GM06990 (cell line): ENCODE data around the gene HBE1.

ENCODE experiments used
- DNase-seq: peaks from one replicate; pipeline ENCODE4 v3.0.0-alpha.2; 2011; ENCODE audit not compliant: insufficient read length; ENCODE audit errors: extremely low read depth
- H3K27me3 ChIP-seq: replicated peaks from 2 replicates; pipeline ENCODE4 v1.6.0; 2011; ENCODE audit warnings: low read length; ENCODE audit not compliant: control insufficient read depth, insufficient read depth
- H3K36me3 ChIP-seq: 2 replicates; pipeline ENCODE4 v1.5.1; 2011; ENCODE audit warnings: low read length; ENCODE audit not compliant: control insufficient read depth, insufficient read depth
- H3K4me3 ChIP-seq: replicated peaks from 2 replicates; pipeline ENCODE4 v1.5.1; 2011; ENCODE audit warnings: low read depth, mild to moderate bottlenecking, control low read depth, low read length
- TF ChIP-seq, protein P1 (sequence below): IDR thresholded peaks from 2 replicates; pipeline ENCODE4 v1.5.1; 2011; ENCODE audit warnings: low read length, control low read depth, mild to moderate bottlenecking, inconsistent platforms; ENCODE audit not compliant: insufficient read depth, poor library complexity, severe bottlenecking

HBE1 gene

DNA sequence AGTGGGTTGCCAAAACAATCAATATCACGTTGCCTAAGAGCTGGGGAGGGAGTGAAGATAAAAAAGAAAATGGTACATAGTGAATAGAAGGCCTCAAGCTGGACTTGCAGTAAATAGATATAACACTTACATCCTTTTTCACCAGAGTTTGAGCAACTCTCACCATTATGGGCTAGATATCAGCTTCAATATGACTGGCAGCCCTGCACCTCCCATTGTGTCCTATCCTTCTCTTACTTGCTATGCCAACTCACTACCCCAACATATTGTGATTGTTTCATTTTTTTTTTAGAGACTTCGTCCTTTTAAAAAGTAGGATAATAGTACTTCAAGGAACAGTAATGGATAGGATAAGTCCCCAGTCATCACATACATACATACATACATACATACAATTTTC, 27.5 kb downstream of the HBE1 start:
- Histone ChIP-seq H3K36me3 (no peaks in the 10 kb centered on the region), H3K27me3 (no peaks in the 10 kb centered on the region), H3K4me3 (no peak overlapping the region)
- DNase-seq = no peak
- TF ChIP-seq, protein P1, sequence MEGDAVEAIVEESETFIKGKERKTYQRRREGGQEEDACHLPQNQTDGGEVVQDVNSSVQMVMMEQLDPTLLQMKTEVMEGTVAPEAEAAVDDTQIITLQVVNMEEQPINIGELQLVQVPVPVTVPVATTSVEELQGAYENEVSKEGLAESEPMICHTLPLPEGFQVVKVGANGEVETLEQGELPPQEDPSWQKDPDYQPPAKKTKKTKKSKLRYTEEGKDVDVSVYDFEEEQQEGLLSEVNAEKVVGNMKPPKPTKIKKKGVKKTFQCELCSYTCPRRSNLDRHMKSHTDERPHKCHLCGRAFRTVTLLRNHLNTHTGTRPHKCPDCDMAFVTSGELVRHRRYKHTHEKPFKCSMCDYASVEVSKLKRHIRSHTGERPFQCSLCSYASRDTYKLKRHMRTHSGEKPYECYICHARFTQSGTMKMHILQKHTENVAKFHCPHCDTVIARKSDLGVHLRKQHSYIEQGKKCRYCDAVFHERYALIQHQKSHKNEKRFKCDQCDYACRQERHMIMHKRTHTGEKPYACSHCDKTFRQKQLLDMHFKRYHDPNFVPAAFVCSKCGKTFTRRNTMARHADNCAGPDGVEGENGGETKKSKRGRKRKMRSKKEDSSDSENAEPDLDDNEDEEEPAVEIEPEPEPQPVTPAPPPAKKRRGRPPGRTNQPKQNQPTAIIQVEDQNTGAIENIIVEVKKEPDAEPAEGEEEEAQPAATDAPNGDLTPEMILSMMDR = no peak

DNA sequence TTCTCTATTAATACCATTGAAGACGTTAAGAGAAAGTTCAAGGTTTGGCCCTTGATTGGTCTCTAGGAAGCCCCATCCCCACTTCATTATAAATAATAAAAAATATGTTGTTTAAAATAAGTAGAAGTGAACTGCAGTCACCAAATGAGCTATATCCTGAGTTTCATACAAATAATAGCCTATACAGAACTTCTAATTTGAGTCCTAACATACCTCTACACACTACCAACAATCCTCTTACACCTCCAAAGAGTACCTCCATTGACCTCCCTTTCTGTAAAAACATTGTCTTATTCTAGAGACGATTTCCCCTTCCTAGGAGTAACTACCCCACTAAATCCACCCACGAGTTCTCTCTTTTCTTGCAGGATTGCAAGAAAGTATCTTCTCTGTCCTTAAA, 28.3 kb downstream of the HBE1 start:
- no peaks in the 10 kb centered on the region for H3K36me3 ChIP-seq
- TF ChIP-seq, protein P1 = no peak
- H3K4me3 ChIP-seq = no peak overlapping the region
- DNase-seq = no peak
- H3K27me3 ChIP-seq = no peaks in the 10 kb centered on the region

DNA sequence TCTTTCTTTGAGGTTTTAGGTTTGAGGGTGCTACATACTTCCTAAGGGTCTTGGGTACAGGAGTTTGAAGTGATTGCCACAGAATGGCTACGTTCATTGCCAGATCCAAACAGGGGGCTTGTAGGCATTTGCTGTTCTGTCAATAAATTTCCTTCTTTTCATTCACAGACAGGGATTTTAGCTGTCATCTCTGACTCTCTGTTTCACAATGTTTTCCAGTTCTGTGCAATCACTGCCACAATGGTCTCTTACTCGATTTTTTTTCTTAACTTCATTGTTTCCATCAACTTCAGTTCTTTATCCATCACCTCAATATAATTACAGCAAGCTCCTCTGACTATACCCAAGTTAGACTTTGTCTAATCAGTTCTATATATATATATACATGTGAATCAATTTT, 29.3 kb downstream of the HBE1 start:
- H3K4me3 ChIP-seq = no peak overlapping the region
- TF ChIP-seq, protein P1 = no peak
- DNase-seq = no peak
- H3K36me3 ChIP-seq = no peaks in the 10 kb centered on the region
- H3K27me3 ChIP-seq = no peaks in the 10 kb centered on the region

DNA sequence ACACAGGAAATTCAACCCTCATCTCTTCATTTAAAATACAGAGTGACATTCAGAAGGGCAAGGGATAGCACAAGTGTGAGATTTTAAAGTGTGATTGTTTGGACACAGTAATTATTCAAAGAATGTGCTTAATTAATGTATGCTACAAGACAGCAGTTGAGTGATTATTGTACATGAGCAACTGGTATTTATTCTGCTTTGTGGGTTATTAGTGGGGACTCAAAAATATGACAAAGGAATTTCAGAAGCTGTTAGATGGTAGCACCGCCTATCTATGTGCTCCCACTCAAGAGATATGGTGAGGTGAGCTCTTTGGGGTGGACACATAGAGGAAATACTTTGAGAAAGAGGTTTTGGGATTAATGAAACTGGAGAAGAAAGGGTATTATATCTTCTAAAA, 29.7 kb downstream of the HBE1 start:
- Histone ChIP-seq H3K4me3 (no peak overlapping the region), H3K36me3 (no peaks in the 10 kb centered on the region), H3K27me3 (no peaks in the 10 kb centered on the region)
- DNase-seq = no peak
- TF ChIP-seq, protein P1 = no peak

DNA sequence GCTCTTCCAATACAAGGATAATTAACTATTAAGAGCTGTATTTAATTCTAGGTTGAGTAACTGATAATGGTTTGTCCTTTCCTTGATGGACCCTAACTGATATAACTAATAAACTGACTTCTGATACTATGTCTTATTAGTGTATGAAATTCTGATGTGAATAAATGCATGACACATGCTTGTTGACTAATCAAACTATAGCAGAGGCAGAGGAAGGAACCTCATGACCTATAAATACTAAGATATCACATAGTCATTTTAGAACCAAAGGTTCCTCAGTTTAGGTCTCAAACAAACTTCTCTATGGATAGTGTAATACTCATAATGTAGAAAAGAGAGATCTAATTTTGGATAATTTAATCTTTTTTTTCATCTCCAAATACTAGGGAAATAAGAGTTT, 30.7 kb downstream of the HBE1 start:
- Histone ChIP-seq H3K36me3 (no peaks in the 10 kb centered on the region), H3K4me3 (no peak overlapping the region), H3K27me3 (no peaks in the 10 kb centered on the region)
- TF ChIP-seq, protein P1 = no peak
- DNase-seq = no peak

DNA sequence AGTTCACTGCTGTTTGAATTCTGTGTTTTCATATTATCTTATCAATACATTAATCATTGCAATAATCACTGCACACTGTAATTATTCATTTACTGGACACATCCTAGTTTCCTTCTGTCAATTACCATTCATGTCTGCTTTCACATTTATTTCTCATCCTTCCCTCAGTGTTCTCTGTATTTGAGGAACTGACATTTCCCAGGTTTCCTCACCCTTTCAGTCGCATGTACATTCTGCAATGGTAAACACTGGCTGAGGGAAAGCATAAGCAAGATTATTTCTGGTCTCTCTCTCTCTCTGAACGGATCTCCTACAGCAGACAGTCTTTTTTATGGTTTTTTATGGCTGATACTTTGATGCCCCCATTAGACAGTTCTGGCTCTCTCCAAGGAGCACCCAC, 31.3 kb downstream of the HBE1 start:
- TF ChIP-seq, protein P1 = no peak
- Histone ChIP-seq H3K36me3 (no peaks in the 10 kb centered on the region), H3K4me3 (no peak overlapping the region), H3K27me3 (no peaks in the 10 kb centered on the region)
- DNase-seq = no peak
